Liver (tissue), 9 donors: ENCODE data around the gene CHPT1. TPM values are rescaled to one million over a fixed set of nuclear protein-coding genes. Genes with fewer than 3 reads are reported as not detected.

Experiments
- DNase-seq: peaks from one replicate; pipeline ENCODE4 v3.0.0-alpha.2; 2017; ENCODE audit warnings: low spot score
- H3K27ac ChIP-seq, 2 donors: one replicate each; pipeline ENCODE4 v1.7.0; 2013; ENCODE audit warnings: inconsistent platforms in 2 of 2, low read length in 2 of 2, control low read depth in 1 of 2, low read depth in 1 of 2, mild to moderate bottlenecking in 1 of 2
- H3K27me3 ChIP-seq, 4 donors: one replicate each; pipeline versions ENCODE4 v1.6.1 to v1.7.0; 2013; ENCODE audit warnings: low read length in 3 of 4, inconsistent platforms in 1 of 4, mild to moderate bottlenecking in 1 of 4, moderate library complexity in 1 of 4; ENCODE audit not compliant: control insufficient read depth in 4 of 4, insufficient read depth in 4 of 4
- H3K36me3 ChIP-seq, 4 donors: one replicate each; pipeline versions ENCODE4 v1.6.1 to v1.7.0; 2013; ENCODE audit warnings: low read length in 3 of 4, mild to moderate bottlenecking in 3 of 4, low read depth in 1 of 4, moderate library complexity in 1 of 4; ENCODE audit not compliant: control insufficient read depth in 4 of 4, insufficient read depth in 3 of 4
- H3K4me1 ChIP-seq, 4 donors: one replicate each; pipeline versions ENCODE4 v1.6.1 to v1.7.0; 2013; ENCODE audit warnings: low read length in 3 of 4, mild to moderate bottlenecking in 3 of 4, moderate library complexity in 1 of 4; ENCODE audit not compliant: control insufficient read depth in 4 of 4, insufficient read depth in 4 of 4
- H3K4me3 ChIP-seq, 3 donors: one replicate each; pipeline versions ENCODE4 v1.6.1 to v1.7.0; 2013; ENCODE audit warnings: low read length in 3 of 3, control low read depth in 1 of 3, low read depth in 1 of 3, mild to moderate bottlenecking in 1 of 3
- H3K9ac ChIP-seq, 2 donors: one replicate each; pipeline ENCODE4 v1.7.0; 2013; ENCODE audit warnings: low read length in 2 of 2, mild to moderate bottlenecking in 2 of 2, moderate library complexity in 2 of 2, control low read depth in 1 of 2, low read depth in 1 of 2
- H3K9me3 ChIP-seq, 4 donors: one replicate each; pipeline versions ENCODE4 v1.6.1 to v1.7.0; 2013; ENCODE audit warnings: low read length in 3 of 4; ENCODE audit not compliant: control insufficient read depth in 4 of 4
- EGR1 ChIP-seq, 2 donors: IDR thresholded peaks; 2 replicates each; pipeline ENCODE4 v1.6.1; 2016 to 2018; ENCODE audit warnings: antibody characterized with exemption in 2 of 2, low read depth in 2 of 2
- FOXA1 ChIP-seq: IDR thresholded peaks from 2 replicates; pipeline ENCODE4 v1.6.1; 2016; ENCODE audit warnings: antibody characterized with exemption
- FOXA2 ChIP-seq: IDR thresholded peaks from 2 replicates; pipeline ENCODE4 v1.6.1; 2016; ENCODE audit warnings: antibody characterized with exemption
- GABPA ChIP-seq, 2 donors: IDR thresholded peaks in 1 of 2; conservative IDR thresholded peaks in 1 of 2; 2 replicates each; pipeline ENCODE4 v1.6.1; 2016; ENCODE audit warnings: antibody characterized with exemption in 2 of 2, mild to moderate bottlenecking in 1 of 2, moderate library complexity in 1 of 2
- HNF4A ChIP-seq, 2 donors: conservative IDR thresholded peaks; 2 replicates each; pipeline ENCODE4 v1.6.1; 2016; ENCODE audit warnings: antibody characterized with exemption in 2 of 2, mild to moderate bottlenecking in 2 of 2
- HNF4G ChIP-seq: IDR thresholded peaks from 2 replicates; pipeline ENCODE4 v1.6.1; 2016; ENCODE audit warnings: antibody characterized with exemption
- JUND ChIP-seq, 2 donors: IDR thresholded peaks; 2 replicates each; pipeline ENCODE4 v1.6.1; 2016; ENCODE audit warnings: antibody characterized with exemption in 2 of 2
- RAD21 ChIP-seq, 2 donors: IDR thresholded peaks; 2 replicates each; pipeline ENCODE4 v1.6.1; 2016; ENCODE audit warnings: antibody characterized with exemption in 2 of 2, mild to moderate bottlenecking in 2 of 2
- RXRA ChIP-seq, 2 donors: IDR thresholded peaks; 2 replicates each; pipeline ENCODE4 v1.6.1; 2017 to 2018; ENCODE audit warnings: antibody characterized with exemption in 2 of 2, mild to moderate bottlenecking in 1 of 2
- SP1 ChIP-seq: IDR thresholded peaks from 2 replicates; pipeline ENCODE4 v1.6.1; 2018; ENCODE audit warnings: antibody characterized with exemption, mild to moderate bottlenecking
- TAF1 ChIP-seq: conservative IDR thresholded peaks from 2 replicates; pipeline ENCODE4 v1.6.1; 2016; ENCODE audit warnings: antibody characterized with exemption, mild to moderate bottlenecking
- YY1 ChIP-seq: IDR thresholded peaks from 2 replicates; pipeline ENCODE4 v1.6.1; 2016; ENCODE audit warnings: antibody characterized with exemption, mild to moderate bottlenecking
- WGBS: extraction: QIAGEN DNeasy Blood & Tissue Kit; methylation state at CpG from one replicate; pipeline ENCODE4 v1.1.7; 2013; 5-methylcytosine and 5-hydroxymethylcytosine counted together
- polyA plus RNA-seq, 2 donors: library from polyadenylated mRNA; stranded (reverse) in 1 of 2; unstranded in 1 of 2; fragments of 200-250 nt in 1 of 2; fragments of >200 nt in 1 of 2; fragmentation: Nextera tagmentation in 1 of 2; extraction: Ambion mirVana in 1 of 2; gene quantifications; one replicate each; pipeline versions ENCODE4 v1.2.1 to v1.2.3, GENCODE V29; 2013 to 2015
- total RNA-seq, 2 donors: library from RNA; depleted of rRNA; stranded (reverse); fragments of >200 nt; gene quantifications; one replicate each; pipeline ENCODE4 v1.2.3, GENCODE V29; 2014
- TF ChIP-seq, protein P1 (sequence below): fragments of 150-350 bp; IDR thresholded peaks from 2 replicates; pipeline ENCODE4 v1.5.1; 2017; ENCODE audit warnings: improper control_type of control experiment, low read depth, low read length; ENCODE audit not compliant: missing input control
- TF ChIP-seq, protein P2 (sequence below): IDR thresholded peaks from 2 replicates; pipeline ENCODE4 v1.6.1; 2016; ENCODE audit warnings: antibody characterized with exemption
- TF ChIP-seq, protein P3 (sequence below): IDR thresholded peaks from 2 replicates; pipeline ENCODE4 v1.6.1; 2016; ENCODE audit warnings: antibody characterized with exemption, mild to moderate bottlenecking
- TF ChIP-seq, protein P4 (sequence below): IDR thresholded peaks from 2 replicates; pipeline ENCODE4 v1.6.1; 2016; ENCODE audit warnings: antibody characterized with exemption
- donor health status: healthy.
- donor health status: healthy.
- donor health status: healthy.
- donor health status: healthy.
- donor health status: healthy.

CHPT1 gene
- total and polyA plus RNA-seq, 4 donors: 51.5 to 96.6 (median 61.7) TPM

DNA sequence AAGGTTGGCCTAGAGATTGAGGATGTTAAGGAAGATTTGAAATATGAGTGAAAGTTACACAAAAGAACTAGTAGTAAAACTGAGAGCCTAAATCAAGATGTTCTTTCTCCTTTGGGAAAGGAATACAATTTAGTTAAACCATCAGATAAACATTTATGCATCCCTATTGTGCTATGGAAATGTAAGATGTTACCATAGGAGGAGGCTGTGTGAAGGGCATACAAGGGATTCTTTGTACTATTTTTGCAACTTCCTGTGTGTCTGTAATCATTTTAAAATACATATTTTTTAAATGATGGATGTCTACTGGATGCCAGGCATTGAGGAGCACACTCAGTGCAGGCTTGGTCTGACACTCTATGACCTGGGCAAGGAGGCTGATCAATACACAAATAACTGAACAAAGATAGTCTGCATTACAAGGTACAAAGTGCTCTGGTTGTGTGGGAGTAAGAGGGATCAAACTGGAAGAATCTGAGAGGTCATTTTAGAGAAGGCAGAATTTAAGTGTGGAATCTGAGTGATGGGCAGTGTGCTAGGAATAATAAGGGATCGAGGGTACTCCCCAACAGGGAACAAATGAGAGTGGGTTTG lies 5.8 kb upstream of the CHPT1 start:
- no peak overlapping the region for H3K9ac ChIP-seq
- H3K27ac ChIP-seq: no peak overlapping the region
- H3K4me1 ChIP-seq: peaks cover 6 to 42% (median 26%) of the 10 kb centered on the region in 4 donors
- no peak for DNase-seq
- no peaks in the 10 kb centered on the region for H3K27me3 ChIP-seq
- H3K4me3 ChIP-seq: no peak overlapping the region
- H3K36me3 ChIP-seq: no peaks in the 10 kb centered on the region
- peaks cover 0 to 3% (median 0%) of the 10 kb centered on the region in 4 donors for H3K9me3 ChIP-seq
- TF ChIP-seq GABPA (IDR thresholded peaks at IDR 0.05 in 1 of 2, conservative IDR thresholded peaks at IDR 0.05 in 1 of 2) (no peak), RAD21 (IDR thresholded peaks at IDR 0.05) (peak in 1 of 2 donors; percentile 29), HNF4A (conservative IDR thresholded peaks at IDR 0.05) (peak; percentile 85 to 89), HNF4G (peak; percentile 58), RXRA (IDR thresholded peaks at IDR 0.05) (peak; percentile 75 to 80), SP1 (peak; percentile 57), JUND (IDR thresholded peaks at IDR 0.05) (peak in 1 of 2 donors; percentile 30), FOXA2 (no peak), EGR1 (IDR thresholded peaks at IDR 0.05; ENCODE audit: low read depth in 2 of 2) (no peak), TAF1 (no peak)
- TF ChIP-seq, protein P1, sequence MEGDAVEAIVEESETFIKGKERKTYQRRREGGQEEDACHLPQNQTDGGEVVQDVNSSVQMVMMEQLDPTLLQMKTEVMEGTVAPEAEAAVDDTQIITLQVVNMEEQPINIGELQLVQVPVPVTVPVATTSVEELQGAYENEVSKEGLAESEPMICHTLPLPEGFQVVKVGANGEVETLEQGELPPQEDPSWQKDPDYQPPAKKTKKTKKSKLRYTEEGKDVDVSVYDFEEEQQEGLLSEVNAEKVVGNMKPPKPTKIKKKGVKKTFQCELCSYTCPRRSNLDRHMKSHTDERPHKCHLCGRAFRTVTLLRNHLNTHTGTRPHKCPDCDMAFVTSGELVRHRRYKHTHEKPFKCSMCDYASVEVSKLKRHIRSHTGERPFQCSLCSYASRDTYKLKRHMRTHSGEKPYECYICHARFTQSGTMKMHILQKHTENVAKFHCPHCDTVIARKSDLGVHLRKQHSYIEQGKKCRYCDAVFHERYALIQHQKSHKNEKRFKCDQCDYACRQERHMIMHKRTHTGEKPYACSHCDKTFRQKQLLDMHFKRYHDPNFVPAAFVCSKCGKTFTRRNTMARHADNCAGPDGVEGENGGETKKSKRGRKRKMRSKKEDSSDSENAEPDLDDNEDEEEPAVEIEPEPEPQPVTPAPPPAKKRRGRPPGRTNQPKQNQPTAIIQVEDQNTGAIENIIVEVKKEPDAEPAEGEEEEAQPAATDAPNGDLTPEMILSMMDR: no peak
- TF ChIP-seq, protein P2, sequence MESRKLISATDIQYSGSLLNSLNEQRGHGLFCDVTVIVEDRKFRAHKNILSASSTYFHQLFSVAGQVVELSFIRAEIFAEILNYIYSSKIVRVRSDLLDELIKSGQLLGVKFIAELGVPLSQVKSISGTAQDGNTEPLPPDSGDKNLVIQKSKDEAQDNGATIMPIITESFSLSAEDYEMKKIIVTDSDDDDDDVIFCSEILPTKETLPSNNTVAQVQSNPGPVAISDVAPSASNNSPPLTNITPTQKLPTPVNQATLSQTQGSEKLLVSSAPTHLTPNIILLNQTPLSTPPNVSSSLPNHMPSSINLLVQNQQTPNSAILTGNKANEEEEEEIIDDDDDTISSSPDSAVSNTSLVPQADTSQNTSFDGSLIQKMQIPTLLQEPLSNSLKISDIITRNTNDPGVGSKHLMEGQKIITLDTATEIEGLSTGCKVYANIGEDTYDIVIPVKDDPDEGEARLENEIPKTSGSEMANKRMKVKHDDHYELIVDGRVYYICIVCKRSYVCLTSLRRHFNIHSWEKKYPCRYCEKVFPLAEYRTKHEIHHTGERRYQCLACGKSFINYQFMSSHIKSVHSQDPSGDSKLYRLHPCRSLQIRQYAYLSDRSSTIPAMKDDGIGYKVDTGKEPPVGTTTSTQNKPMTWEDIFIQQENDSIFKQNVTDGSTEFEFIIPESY: no peak
- TF ChIP-seq, protein P3, sequence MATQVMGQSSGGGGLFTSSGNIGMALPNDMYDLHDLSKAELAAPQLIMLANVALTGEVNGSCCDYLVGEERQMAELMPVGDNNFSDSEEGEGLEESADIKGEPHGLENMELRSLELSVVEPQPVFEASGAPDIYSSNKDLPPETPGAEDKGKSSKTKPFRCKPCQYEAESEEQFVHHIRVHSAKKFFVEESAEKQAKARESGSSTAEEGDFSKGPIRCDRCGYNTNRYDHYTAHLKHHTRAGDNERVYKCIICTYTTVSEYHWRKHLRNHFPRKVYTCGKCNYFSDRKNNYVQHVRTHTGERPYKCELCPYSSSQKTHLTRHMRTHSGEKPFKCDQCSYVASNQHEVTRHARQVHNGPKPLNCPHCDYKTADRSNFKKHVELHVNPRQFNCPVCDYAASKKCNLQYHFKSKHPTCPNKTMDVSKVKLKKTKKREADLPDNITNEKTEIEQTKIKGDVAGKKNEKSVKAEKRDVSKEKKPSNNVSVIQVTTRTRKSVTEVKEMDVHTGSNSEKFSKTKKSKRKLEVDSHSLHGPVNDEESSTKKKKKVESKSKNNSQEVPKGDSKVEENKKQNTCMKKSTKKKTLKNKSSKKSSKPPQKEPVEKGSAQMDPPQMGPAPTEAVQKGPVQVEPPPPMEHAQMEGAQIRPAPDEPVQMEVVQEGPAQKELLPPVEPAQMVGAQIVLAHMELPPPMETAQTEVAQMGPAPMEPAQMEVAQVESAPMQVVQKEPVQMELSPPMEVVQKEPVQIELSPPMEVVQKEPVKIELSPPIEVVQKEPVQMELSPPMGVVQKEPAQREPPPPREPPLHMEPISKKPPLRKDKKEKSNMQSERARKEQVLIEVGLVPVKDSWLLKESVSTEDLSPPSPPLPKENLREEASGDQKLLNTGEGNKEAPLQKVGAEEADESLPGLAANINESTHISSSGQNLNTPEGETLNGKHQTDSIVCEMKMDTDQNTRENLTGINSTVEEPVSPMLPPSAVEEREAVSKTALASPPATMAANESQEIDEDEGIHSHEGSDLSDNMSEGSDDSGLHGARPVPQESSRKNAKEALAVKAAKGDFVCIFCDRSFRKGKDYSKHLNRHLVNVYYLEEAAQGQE: no peak
- TF ChIP-seq, protein P4, sequence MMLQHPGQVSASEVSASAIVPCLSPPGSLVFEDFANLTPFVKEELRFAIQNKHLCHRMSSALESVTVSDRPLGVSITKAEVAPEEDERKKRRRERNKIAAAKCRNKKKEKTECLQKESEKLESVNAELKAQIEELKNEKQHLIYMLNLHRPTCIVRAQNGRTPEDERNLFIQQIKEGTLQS: no peak
- 48% methylated on average over 1 of the region's 1 CpG for WGBS

DNA sequence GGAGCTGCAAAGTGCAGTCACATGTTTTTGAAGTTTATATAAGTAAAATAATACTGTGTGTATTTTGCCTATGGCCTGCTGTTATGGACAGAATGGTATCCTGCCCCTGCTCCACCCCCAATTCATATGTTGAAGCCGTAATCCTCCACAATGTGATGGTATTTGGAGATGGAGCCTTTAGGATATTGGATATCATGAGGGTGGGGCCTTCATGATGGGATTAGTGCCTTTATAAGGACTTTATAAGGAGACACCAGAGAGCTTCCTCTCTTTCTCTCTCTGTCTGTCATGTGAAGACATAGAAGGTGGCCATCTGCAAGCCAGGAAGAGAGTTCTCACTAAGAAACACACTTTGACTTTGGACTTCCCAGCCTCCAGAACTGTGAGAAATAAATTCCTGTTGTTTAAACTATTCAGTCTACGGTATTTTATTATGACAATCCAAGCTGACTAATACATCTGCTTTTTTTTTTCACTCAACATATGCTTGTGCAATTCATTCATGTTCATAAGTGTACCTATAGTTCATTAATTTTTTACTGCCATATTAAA lies 3.1 kb upstream of the CHPT1 start:
- Histone ChIP-seq H3K36me3 (no peaks in the 10 kb centered on the region), H3K27me3 (no peaks in the 10 kb centered on the region), H3K9me3 (peaks cover 0 to 3% (median 0%) of the 10 kb centered on the region in 4 donors), H3K27ac (no peak overlapping the region), H3K4me3 (no peak overlapping the region), H3K4me1 (peaks cover 7 to 50% (median 30%) of the 10 kb centered on the region in 4 donors), H3K9ac (no peak overlapping the region)
- WGBS: 91% methylated on average over 2 of the region's 2 CpGs
- DNase-seq: no peak
- TF ChIP-seq HNF4G (no peak), SP1 (no peak), HNF4A (conservative IDR thresholded peaks at IDR 0.05) (no peak), RXRA (IDR thresholded peaks at IDR 0.05) (no peak), FOXA1 (no peak), YY1 (no peak)
- TF ChIP-seq, protein P3: no peak
- TF ChIP-seq, protein P2: no peak
